Measurements from ENCODE around the gene SRMS.

DNA sequence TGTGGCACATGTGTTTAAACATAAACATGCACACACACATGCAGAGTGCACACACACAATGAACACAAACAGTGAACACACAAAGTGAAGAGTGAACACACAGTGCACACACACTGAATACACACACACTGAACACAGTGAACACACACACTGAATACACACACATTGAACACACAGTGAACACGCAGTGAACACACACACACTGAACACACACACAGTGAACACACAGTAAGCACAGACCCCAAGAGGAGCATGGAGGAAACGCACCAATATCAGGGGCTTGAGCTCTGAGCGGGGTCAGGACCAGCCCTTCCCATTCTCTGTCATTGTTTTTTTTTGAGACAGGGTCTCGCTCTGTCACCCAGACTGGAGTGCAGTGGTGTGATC is 43.6 kb upstream of the SRMS start:
- TF ChIP-seq, protein P1, sequence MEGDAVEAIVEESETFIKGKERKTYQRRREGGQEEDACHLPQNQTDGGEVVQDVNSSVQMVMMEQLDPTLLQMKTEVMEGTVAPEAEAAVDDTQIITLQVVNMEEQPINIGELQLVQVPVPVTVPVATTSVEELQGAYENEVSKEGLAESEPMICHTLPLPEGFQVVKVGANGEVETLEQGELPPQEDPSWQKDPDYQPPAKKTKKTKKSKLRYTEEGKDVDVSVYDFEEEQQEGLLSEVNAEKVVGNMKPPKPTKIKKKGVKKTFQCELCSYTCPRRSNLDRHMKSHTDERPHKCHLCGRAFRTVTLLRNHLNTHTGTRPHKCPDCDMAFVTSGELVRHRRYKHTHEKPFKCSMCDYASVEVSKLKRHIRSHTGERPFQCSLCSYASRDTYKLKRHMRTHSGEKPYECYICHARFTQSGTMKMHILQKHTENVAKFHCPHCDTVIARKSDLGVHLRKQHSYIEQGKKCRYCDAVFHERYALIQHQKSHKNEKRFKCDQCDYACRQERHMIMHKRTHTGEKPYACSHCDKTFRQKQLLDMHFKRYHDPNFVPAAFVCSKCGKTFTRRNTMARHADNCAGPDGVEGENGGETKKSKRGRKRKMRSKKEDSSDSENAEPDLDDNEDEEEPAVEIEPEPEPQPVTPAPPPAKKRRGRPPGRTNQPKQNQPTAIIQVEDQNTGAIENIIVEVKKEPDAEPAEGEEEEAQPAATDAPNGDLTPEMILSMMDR (conservative IDR thresholded peaks at IDR 0.05; ENCODE audit: low read depth, low read length), result no peak
- no peak for TF ChIP-seq EZH2phosphoT487 (IDR thresholded peaks at IDR 0.05; ENCODE audit: borderline replicate concordance, low read length)

All from PC-3 (cell line).